Measurements from ENCODE around the gene FRMD4B. TPM values are rescaled to one million over a fixed set of nuclear protein-coding genes. Genes with fewer than 3 reads are reported as not detected.

FRMD4B gene
- total RNA-seq, 2 donors from 2014 or later = 2.1 to 2.2 TPM

DNA sequence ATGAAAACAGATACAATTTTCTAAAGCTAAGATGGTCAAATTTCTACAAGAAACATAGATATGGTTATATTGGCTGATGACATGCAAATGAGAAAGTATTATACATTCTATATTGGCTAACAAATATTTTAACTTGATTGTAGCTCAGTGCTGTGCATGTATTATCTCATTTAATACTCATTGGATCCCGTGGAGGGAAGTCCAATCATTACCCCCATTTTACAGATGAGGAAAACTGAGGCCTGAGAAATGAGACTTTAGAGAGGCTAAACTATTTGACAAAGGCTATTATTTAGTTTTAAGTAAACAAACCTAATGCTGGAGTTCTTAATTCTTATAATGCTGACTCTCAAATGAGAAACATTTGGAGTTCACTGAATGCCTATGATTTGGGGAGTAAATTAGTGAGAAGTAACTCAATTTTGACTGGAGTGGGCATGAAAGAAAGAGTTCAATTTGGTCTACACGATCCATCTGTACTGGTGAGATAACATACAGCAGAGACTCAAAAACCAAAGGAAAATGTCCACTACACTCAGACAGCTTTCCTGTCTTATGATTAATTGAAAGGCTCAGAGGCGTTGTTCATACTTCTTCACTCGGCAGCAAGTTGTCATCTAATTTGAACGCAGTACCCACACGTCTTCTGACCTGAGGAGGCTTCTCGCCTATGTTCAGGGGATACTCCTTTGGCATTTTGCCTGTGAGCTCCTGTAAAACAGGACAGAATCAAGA is 191.3 kb downstream of the FRMD4B start:
- 70 to 82% methylated on average over 6 to 7 of the region's 7 CpGs for WGBS, 2 experiments (ENCODE audit: insufficient coverage in 1 of 2, insufficient read length in 1 of 2)
- Mint-ChIP-seq H3K36me3 (ENCODE audit: low read depth) (no peaks in the 10 kb centered on the region), H3K27ac (no peak overlapping the region), H3K4me1 (peaks cover 4% of the 10 kb centered on the region), H3K9me3 (no peaks in the 10 kb centered on the region), H3K4me3 (no peak overlapping the region), H3K27me3 (ENCODE audit: insufficient read depth) (no peaks in the 10 kb centered on the region)
- TF ChIP-seq, protein P1, sequence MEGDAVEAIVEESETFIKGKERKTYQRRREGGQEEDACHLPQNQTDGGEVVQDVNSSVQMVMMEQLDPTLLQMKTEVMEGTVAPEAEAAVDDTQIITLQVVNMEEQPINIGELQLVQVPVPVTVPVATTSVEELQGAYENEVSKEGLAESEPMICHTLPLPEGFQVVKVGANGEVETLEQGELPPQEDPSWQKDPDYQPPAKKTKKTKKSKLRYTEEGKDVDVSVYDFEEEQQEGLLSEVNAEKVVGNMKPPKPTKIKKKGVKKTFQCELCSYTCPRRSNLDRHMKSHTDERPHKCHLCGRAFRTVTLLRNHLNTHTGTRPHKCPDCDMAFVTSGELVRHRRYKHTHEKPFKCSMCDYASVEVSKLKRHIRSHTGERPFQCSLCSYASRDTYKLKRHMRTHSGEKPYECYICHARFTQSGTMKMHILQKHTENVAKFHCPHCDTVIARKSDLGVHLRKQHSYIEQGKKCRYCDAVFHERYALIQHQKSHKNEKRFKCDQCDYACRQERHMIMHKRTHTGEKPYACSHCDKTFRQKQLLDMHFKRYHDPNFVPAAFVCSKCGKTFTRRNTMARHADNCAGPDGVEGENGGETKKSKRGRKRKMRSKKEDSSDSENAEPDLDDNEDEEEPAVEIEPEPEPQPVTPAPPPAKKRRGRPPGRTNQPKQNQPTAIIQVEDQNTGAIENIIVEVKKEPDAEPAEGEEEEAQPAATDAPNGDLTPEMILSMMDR (conservative IDR thresholded peaks at IDR 0.05) = no peak
- no peak for DNase-seq
- H3K4me1 ChIP-seq (ENCODE audit: control insufficient read depth, insufficient read depth, low read length) = no peaks in the 10 kb centered on the region
- no peak overlapping the region for H3K9ac ChIP-seq (ENCODE audit: extremely low read depth, low read length, poor library complexity, severe bottlenecking)
- no peaks in the 10 kb centered on the region for H3K36me3 ChIP-seq (ENCODE audit: control insufficient read depth, insufficient read depth, low read length)
- H3K9me3 ChIP-seq (ENCODE audit: control insufficient read depth, low read length) = no peaks in the 10 kb centered on the region
- no peak overlapping the region for H3K27ac ChIP-seq (ENCODE audit: low read depth, low read length)
- no peak overlapping the region for H3K4me3 ChIP-seq (ENCODE audit: low read length)
- no peaks in the 10 kb centered on the region for H3K27me3 ChIP-seq (ENCODE audit: control insufficient read depth, insufficient read depth, low read length, poor library complexity, severe bottlenecking)

DNA sequence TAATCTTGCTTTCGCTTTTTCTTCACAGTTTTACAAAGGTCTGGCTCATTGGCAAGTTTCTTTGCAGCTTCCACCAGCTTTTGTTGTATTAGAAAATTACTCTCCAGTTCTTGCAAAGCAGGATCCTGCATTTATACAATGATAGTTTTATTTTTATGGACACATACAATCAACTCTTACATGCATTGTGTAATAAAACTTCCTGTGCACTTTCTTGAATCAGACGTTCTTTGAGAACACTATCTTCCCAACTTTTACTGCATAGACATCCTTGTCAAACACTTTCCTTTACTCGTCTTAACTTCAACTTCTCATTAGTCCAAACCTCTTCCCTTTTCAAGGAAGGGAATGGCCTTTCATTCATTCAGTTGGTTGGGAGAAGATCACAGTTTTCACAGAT is 192.1 kb downstream of the FRMD4B start:
- Mint-ChIP-seq H3K9me3 (no peaks in the 10 kb centered on the region), H3K27me3 (ENCODE audit: insufficient read depth) (no peaks in the 10 kb centered on the region), H3K4me3 (no peak overlapping the region), H3K36me3 (ENCODE audit: low read depth) (no peaks in the 10 kb centered on the region), H3K4me1 (peaks cover 4% of the 10 kb centered on the region), H3K27ac (no peak overlapping the region)
- WGBS, 2 experiments (ENCODE audit: insufficient coverage in 1 of 2, insufficient read length in 1 of 2) = 89% methylated on average over 2 to 3 of the region's 3 CpGs
- Histone ChIP-seq H3K4me3 (ENCODE audit: low read length) (no peak overlapping the region), H3K27me3 (ENCODE audit: control insufficient read depth, insufficient read depth, low read length, poor library complexity, severe bottlenecking) (no peaks in the 10 kb centered on the region), H3K27ac (ENCODE audit: low read depth, low read length) (no peak overlapping the region), H3K9ac (ENCODE audit: extremely low read depth, low read length, poor library complexity, severe bottlenecking) (no peak overlapping the region), H3K4me1 (ENCODE audit: control insufficient read depth, insufficient read depth, low read length) (no peaks in the 10 kb centered on the region), H3K9me3 (ENCODE audit: control insufficient read depth, low read length) (no peaks in the 10 kb centered on the region), H3K36me3 (ENCODE audit: control insufficient read depth, insufficient read depth, low read length) (no peaks in the 10 kb centered on the region)
- TF ChIP-seq, protein P1 (conservative IDR thresholded peaks at IDR 0.05) = no peak
- DNase-seq = no peak

DNA sequence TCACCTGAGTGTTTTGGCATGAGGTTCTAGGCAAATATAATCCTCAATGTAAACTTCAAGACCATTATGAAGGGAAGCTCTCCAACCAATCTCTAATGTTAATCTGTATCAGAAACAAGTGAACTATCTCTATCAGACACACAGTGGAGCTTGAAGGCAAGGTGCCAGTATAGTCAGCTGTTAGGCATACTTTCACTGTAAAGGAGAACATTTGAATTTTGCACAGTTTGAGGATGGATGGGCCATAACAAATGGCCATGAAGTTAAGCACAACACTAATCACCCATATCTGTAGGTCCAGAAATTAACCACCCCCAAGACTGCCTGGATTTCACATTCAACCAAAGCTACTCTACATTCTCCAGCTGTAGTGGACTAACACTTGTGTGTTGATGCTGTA is 194.4 kb downstream of the FRMD4B start:
- Histone ChIP-seq H3K9ac (ENCODE audit: extremely low read depth, low read length, poor library complexity, severe bottlenecking) (no peak overlapping the region), H3K4me1 (ENCODE audit: control insufficient read depth, insufficient read depth, low read length) (no peaks in the 10 kb centered on the region), H3K9me3 (ENCODE audit: control insufficient read depth, low read length) (no peaks in the 10 kb centered on the region), H3K36me3 (ENCODE audit: control insufficient read depth, insufficient read depth, low read length) (no peaks in the 10 kb centered on the region), H3K4me3 (ENCODE audit: low read length) (no peak overlapping the region), H3K27me3 (ENCODE audit: control insufficient read depth, insufficient read depth, low read length, poor library complexity, severe bottlenecking) (no peaks in the 10 kb centered on the region), H3K27ac (ENCODE audit: low read depth, low read length) (no peak overlapping the region)
- no peak overlapping the region for H3K27ac Mint-ChIP-seq
- H3K4me1 Mint-ChIP-seq = peaks cover 2% of the 10 kb centered on the region
- H3K9me3 Mint-ChIP-seq = no peaks in the 10 kb centered on the region
- H3K27me3 Mint-ChIP-seq (ENCODE audit: insufficient read depth) = no peaks in the 10 kb centered on the region
- TF ChIP-seq, protein P1 (conservative IDR thresholded peaks at IDR 0.05) = no peak
- no peak overlapping the region for H3K4me3 Mint-ChIP-seq
- no peak for DNase-seq
- H3K36me3 Mint-ChIP-seq (ENCODE audit: low read depth) = no peaks in the 10 kb centered on the region

All from endodermal cell (in vitro differentiated cells).